Measurements from ENCODE around the gene RAP1GAP2.

Gene RAP1GAP2

GRCh38 chr17:2797637-2798036 lies 1.4 kb downstream of the RAP1GAP2 start:
- no peaks in the 10 kb centered on the region for H3K79me2 ChIP-seq (ENCODE audit: low read length)
- peaks cover 9% of the 10 kb centered on the region; the same call in 1 of the 2 replicates for H3K27me3 ChIP-seq (replicated peaks; ENCODE audit: insufficient read depth, low read length)
- no peak overlapping the region for H3K27ac ChIP-seq (ENCODE audit: low read length)
- DNase-seq: no peak
- no peaks in the 10 kb centered on the region for H3K9me3 ChIP-seq (replicated peaks; ENCODE audit: insufficient read depth, low read length)
- no peaks in the 10 kb centered on the region for H3F3A ChIP-seq (ENCODE audit: insufficient read depth, low read length)
- H3K4me2 ChIP-seq (ENCODE audit: low read depth, low read length): no peak overlapping the region
- TF ChIP-seq CTCF (IDR thresholded peaks at IDR 0.05; ENCODE audit: low read length): no peak
- TF ChIP-seq EZH2 (optimal IDR thresholded peaks at IDR 0.05; ENCODE audit: low read depth, low read length): no peak
- no peaks in the 10 kb centered on the region for H3K9me2 ChIP-seq (replicated peaks; ENCODE audit: insufficient read depth, low read length)
- H4K20me1 ChIP-seq (ENCODE audit: insufficient read depth, low read length): no peaks in the 10 kb centered on the region
- no peak overlapping the region for H3K4me3 ChIP-seq (ENCODE audit: low read length)
- H3K36me3 ChIP-seq (replicated peaks; ENCODE audit: insufficient read depth, low read length): no peaks in the 10 kb centered on the region
- H3K9ac ChIP-seq (ENCODE audit: low read length): no peak overlapping the region
- H2AFZ ChIP-seq (ENCODE audit: low read length): no peak overlapping the region
- H3K4me1 ChIP-seq (ENCODE audit: low read length): peaks cover 16% of the 10 kb centered on the region

GRCh38 chr17:2798188-2798587 lies 1.9 kb downstream of the RAP1GAP2 start:
- H3K4me1 ChIP-seq (ENCODE audit: low read length): peaks cover 16% of the 10 kb centered on the region
- H3K79me2 ChIP-seq (ENCODE audit: low read length): no peaks in the 10 kb centered on the region
- H3K9ac ChIP-seq (ENCODE audit: low read length): no peak overlapping the region
- H4K20me1 ChIP-seq (ENCODE audit: insufficient read depth, low read length): no peaks in the 10 kb centered on the region
- H3K9me2 ChIP-seq (replicated peaks; ENCODE audit: insufficient read depth, low read length): no peaks in the 10 kb centered on the region
- no peak overlapping the region for H3K4me2 ChIP-seq (ENCODE audit: low read depth, low read length)
- no peak overlapping the region for H3K27ac ChIP-seq (ENCODE audit: low read length)
- DNase-seq: no peak
- no peaks in the 10 kb centered on the region for H3F3A ChIP-seq (ENCODE audit: insufficient read depth, low read length)
- peaks cover 12% of the 10 kb centered on the region; the same call in 1 of the 2 replicates for H3K27me3 ChIP-seq (replicated peaks; ENCODE audit: insufficient read depth, low read length)
- TF ChIP-seq EZH2phosphoT487 (IDR thresholded peaks at IDR 0.05; ENCODE audit: low read length) (no peak), EZH2 (optimal IDR thresholded peaks at IDR 0.05; ENCODE audit: low read depth, low read length) (no peak), CTCF (IDR thresholded peaks at IDR 0.05; ENCODE audit: low read length) (no peak)
- H3K4me3 ChIP-seq (ENCODE audit: low read length): no peak overlapping the region
- H3K36me3 ChIP-seq (replicated peaks; ENCODE audit: insufficient read depth, low read length): no peaks in the 10 kb centered on the region
- H2AFZ ChIP-seq (ENCODE audit: low read length): no peak overlapping the region
- no peaks in the 10 kb centered on the region for H3K9me3 ChIP-seq (replicated peaks; ENCODE audit: insufficient read depth, low read length)

GRCh38 chr17:2798678-2799077 lies 2.4 kb downstream of the RAP1GAP2 start:
- no peaks in the 10 kb centered on the region for H3K36me3 ChIP-seq (replicated peaks; ENCODE audit: insufficient read depth, low read length)
- no peaks in the 10 kb centered on the region for H3K9me2 ChIP-seq (replicated peaks; ENCODE audit: insufficient read depth, low read length)
- no peak for DNase-seq
- H3K4me2 ChIP-seq (ENCODE audit: low read depth, low read length): no peak overlapping the region
- TF ChIP-seq CTCF (IDR thresholded peaks at IDR 0.05; ENCODE audit: low read length) (no peak), EZH2 (optimal IDR thresholded peaks at IDR 0.05; ENCODE audit: low read depth, low read length) (no peak), EZH2phosphoT487 (IDR thresholded peaks at IDR 0.05; ENCODE audit: low read length) (no peak)
- peaks cover 16% of the 10 kb centered on the region for H3K4me1 ChIP-seq (ENCODE audit: low read length)
- H3F3A ChIP-seq (ENCODE audit: insufficient read depth, low read length): no peaks in the 10 kb centered on the region
- H3K4me3 ChIP-seq (ENCODE audit: low read length): no peak overlapping the region
- no peak overlapping the region for H3K27ac ChIP-seq (ENCODE audit: low read length)
- H3K9me3 ChIP-seq (replicated peaks; ENCODE audit: insufficient read depth, low read length): no peaks in the 10 kb centered on the region
- H4K20me1 ChIP-seq (ENCODE audit: insufficient read depth, low read length): no peaks in the 10 kb centered on the region
- peaks cover 14% of the 10 kb centered on the region; the same call in 1 of the 2 replicates for H3K27me3 ChIP-seq (replicated peaks; ENCODE audit: insufficient read depth, low read length)
- H3K79me2 ChIP-seq (ENCODE audit: low read length): no peaks in the 10 kb centered on the region
- no peak overlapping the region for H2AFZ ChIP-seq (ENCODE audit: low read length)
- H3K9ac ChIP-seq (ENCODE audit: low read length): no peak overlapping the region

Measured in MM.1S (cell line).